Measurements from ENCODE around the gene TOPORS.

TOPORS gene

DNA sequence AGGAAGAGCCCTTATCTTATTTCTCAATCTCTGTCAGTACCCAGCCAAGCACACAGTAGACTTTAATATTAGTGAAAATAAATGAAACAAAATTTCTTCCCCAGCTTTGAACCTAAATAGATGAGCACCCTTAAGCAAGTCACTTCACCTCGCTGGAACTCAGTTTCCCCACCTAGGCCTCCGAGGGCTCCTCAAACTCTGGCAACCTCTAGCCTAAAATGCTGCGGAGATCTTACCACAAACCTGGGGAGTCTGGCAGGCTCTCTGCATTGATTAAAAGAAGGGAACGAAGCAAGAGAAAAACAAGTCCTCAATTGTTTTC is 26.7 kb downstream of the TOPORS start:
- TF ChIP-seq FOXP2 (optimal IDR thresholded peaks at IDR 0.05; ENCODE audit: borderline replicate concordance, extremely low read depth, extremely low read length, insufficient read depth), result no peak
- TF ChIP-seq, protein P1, sequence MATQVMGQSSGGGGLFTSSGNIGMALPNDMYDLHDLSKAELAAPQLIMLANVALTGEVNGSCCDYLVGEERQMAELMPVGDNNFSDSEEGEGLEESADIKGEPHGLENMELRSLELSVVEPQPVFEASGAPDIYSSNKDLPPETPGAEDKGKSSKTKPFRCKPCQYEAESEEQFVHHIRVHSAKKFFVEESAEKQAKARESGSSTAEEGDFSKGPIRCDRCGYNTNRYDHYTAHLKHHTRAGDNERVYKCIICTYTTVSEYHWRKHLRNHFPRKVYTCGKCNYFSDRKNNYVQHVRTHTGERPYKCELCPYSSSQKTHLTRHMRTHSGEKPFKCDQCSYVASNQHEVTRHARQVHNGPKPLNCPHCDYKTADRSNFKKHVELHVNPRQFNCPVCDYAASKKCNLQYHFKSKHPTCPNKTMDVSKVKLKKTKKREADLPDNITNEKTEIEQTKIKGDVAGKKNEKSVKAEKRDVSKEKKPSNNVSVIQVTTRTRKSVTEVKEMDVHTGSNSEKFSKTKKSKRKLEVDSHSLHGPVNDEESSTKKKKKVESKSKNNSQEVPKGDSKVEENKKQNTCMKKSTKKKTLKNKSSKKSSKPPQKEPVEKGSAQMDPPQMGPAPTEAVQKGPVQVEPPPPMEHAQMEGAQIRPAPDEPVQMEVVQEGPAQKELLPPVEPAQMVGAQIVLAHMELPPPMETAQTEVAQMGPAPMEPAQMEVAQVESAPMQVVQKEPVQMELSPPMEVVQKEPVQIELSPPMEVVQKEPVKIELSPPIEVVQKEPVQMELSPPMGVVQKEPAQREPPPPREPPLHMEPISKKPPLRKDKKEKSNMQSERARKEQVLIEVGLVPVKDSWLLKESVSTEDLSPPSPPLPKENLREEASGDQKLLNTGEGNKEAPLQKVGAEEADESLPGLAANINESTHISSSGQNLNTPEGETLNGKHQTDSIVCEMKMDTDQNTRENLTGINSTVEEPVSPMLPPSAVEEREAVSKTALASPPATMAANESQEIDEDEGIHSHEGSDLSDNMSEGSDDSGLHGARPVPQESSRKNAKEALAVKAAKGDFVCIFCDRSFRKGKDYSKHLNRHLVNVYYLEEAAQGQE (IDR thresholded peaks at IDR 0.05; ENCODE audit: insufficient read depth in 1 of 2, low read depth in 2 of 2, low read length in 2 of 2), result no peak
- TF ChIP-seq POLR2AphosphoS5 (IDR thresholded peaks at IDR 0.05; ENCODE audit: low read depth, low read length), result no peak
- TF ChIP-seq SIN3A (IDR thresholded peaks at IDR 0.05; ENCODE audit: borderline replicate concordance, insufficient read depth, low read length), result no peak
- TF ChIP-seq TAF1 (IDR thresholded peaks at IDR 0.05; ENCODE audit: borderline replicate concordance, insufficient read depth, low read length), result no peak

DNA sequence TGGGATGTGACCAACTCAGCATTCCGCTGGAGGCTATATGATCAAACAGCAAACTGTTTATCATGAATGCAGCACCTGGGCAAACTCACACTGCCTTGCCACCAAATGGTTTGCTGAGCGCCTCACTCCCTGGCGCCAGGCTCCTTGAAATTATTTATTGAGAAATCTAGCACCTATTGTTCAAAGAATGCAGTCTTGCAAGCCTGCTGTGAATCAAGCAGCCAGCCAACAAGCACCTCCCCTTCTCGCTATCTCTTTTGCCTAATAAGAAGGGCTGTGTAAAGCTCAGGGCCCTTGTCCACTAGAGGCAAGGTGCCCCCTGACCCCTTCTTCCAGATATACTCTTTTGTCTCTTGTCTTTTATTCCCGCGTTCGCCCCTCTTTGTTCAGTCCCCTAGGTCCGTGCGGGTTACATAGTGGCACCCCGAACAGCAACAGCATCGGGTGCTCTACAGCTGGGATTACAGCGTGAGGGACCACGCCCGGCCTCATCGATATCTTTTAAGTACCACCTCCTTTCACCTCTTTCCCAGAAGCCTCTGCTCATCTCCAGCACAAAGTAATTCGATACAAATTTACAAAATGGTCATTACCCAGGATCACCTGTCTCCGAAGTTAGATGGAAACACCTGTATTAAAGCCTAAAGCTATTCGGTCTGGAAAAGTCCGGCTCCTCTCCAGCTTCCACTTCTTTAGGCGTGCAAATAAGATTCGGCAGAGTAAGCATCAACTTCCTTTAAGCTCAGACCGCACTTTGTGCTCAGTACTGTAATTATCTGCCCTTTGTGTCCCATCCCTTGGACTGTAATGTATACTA is 27.3 kb downstream of the TOPORS start:
- no peak for TF ChIP-seq POLR2AphosphoS5 (IDR thresholded peaks at IDR 0.05; ENCODE audit: low read depth, low read length)
- TF ChIP-seq FOXP2 (optimal IDR thresholded peaks at IDR 0.05; ENCODE audit: borderline replicate concordance, extremely low read depth, extremely low read length, insufficient read depth), result no peak
- TF ChIP-seq TAF1 (IDR thresholded peaks at IDR 0.05; ENCODE audit: borderline replicate concordance, insufficient read depth, low read length), result no peak

DNA sequence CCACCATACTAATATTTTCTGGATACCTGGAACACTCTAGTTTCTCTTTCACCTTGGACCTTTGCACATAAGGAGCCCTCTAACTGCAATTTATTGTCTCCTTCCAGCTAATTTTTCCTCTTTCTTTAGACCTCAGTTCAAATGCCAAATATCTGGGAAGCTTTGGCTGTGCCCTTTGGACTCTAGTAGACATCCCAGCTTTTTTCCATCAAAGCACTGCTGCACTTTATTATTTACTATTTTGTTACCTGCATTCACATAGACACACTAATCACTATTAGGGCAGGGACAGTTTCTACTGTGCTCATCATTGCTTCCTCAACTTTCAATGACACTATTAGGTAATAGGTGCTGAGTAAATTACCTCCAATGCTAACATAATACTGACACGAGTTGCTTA is 28.5 kb downstream of the TOPORS start:
- no peak for TF ChIP-seq TAF1 (IDR thresholded peaks at IDR 0.05; ENCODE audit: borderline replicate concordance, insufficient read depth, low read length)
- no peak for TF ChIP-seq FOXP2 (optimal IDR thresholded peaks at IDR 0.05; ENCODE audit: borderline replicate concordance, extremely low read depth, extremely low read length, insufficient read depth)
- TF ChIP-seq, protein P1 (IDR thresholded peaks at IDR 0.05; ENCODE audit: insufficient read depth in 1 of 2, low read depth in 2 of 2, low read length in 2 of 2), result no peak
- TF ChIP-seq SIN3A (IDR thresholded peaks at IDR 0.05; ENCODE audit: borderline replicate concordance, insufficient read depth, low read length), result no peak
- no peak for TF ChIP-seq POLR2AphosphoS5 (IDR thresholded peaks at IDR 0.05; ENCODE audit: low read depth, low read length)

DNA sequence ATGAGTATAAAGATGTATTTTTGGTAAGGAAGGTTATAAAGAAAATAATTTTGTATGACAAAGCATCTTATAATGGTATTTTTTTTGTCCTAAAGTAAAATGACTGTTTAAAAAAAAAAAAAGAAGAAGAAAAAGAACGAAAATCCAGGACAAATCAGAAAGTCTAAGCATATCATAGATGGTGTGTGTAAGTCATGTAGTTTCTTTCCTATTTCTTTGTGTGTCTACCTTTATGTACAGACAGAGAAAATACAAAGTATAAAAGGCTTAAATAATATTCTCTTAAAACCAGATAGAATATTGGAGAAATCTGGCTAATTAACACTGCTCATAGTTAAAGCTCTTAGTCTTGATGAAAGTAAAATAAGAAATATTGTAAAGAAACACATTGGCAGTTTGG is 34.1 kb downstream of the TOPORS start:
- TF ChIP-seq, protein P1 (IDR thresholded peaks at IDR 0.05; ENCODE audit: insufficient read depth in 1 of 2, low read depth in 2 of 2, low read length in 2 of 2), result no peak
- TF ChIP-seq POLR2AphosphoS5 (IDR thresholded peaks at IDR 0.05; ENCODE audit: low read depth, low read length) (no peak), FOXP2 (optimal IDR thresholded peaks at IDR 0.05; ENCODE audit: borderline replicate concordance, extremely low read depth, extremely low read length, insufficient read depth) (no peak), SIN3A (IDR thresholded peaks at IDR 0.05; ENCODE audit: borderline replicate concordance, insufficient read depth, low read length) (no peak), TAF1 (IDR thresholded peaks at IDR 0.05; ENCODE audit: borderline replicate concordance, insufficient read depth, low read length) (no peak)

DNA sequence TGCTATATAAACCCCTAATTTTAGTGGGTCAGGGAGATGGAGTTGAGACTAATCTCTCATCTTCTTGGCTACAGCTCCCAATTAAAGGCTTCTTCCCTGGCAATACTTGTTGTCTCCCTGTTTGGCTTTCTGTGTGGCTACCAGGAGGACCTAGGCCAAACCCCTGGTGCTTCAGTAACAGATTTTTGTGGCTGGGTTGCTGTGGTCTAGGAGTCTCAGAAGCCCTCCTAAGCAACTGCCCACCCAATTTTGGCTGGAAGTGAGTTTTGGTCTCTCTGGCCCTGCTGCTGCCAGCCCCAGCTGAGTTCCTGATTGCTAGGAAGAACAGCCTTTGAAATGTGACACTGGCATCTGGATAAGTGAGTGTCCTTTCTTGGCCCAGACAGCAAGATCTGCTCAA is 36.1 kb downstream of the TOPORS start:
- TF ChIP-seq TAF1 (IDR thresholded peaks at IDR 0.05; ENCODE audit: borderline replicate concordance, insufficient read depth, low read length), result no peak

DNA sequence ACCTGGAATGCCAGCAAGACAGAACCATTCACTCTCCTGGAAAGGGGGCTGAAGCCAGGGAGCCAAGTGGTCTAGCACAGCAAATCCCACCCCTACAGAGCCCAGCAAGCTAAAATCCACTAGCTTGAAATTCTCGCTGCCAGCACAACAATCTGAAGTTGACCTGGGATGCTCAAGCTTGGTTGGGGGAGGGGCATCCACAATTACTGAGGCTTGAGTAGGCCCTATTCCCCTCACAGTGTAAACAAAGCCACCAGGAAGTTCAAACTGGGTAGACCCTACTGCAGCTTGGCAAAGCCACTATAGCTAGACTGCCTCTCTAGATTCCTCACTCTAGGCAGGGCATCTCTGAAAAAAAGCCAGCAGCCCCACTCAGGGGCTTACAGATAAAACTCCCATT is 43.7 kb downstream of the TOPORS start:
- TF ChIP-seq FOXP2 (optimal IDR thresholded peaks at IDR 0.05; ENCODE audit: borderline replicate concordance, extremely low read depth, extremely low read length, insufficient read depth) (no peak), SIN3A (IDR thresholded peaks at IDR 0.05; ENCODE audit: borderline replicate concordance, insufficient read depth, low read length) (no peak), TAF1 (IDR thresholded peaks at IDR 0.05; ENCODE audit: borderline replicate concordance, insufficient read depth, low read length) (no peak), POLR2AphosphoS5 (IDR thresholded peaks at IDR 0.05; ENCODE audit: low read depth, low read length) (no peak)
- TF ChIP-seq, protein P1 (IDR thresholded peaks at IDR 0.05; ENCODE audit: insufficient read depth in 1 of 2, low read depth in 2 of 2, low read length in 2 of 2), result no peak

Measured in PFSK-1 (cell line).